ENCODE measurements around the gene ORC3. TPM values are rescaled to one million over a fixed set of nuclear protein-coding genes. Genes with fewer than 3 reads are reported as not detected.

The ORC3 gene
- total and polyA plus RNA-seq, 2 donors (not counting 3 experiments of a cell fraction or from before 2014, with no cell fraction given): 9.2 to 17.9 TPM

DNA sequence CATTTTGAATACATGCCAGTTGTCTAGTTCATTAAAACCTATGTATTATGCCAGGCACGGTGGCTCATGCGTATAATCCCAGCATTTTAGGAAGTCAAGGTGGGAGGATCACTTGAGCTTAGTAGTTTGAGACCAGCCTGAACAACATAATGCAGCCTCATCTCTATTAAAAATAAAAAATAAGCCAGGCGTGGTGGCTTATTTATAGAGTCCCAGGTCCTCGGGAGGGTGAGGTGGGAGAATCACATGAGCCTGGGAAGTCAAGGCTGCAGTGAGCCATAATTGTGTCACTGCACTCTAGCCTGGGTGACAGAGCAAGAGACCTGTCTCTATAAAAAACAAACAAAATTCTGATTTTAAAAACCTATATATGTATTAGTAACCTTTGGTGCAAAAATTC is 27.5 kb downstream of the ORC3 start:
- BruUV-seq (replicated peaks): no TSS peak
- no peaks in the 10 kb centered on the region for H3K27me3 ChIP-seq (ENCODE audit: control insufficient read depth in 2 of 2, insufficient read depth in 2 of 2, low read length in 2 of 2)
- no peak overlapping the region for H3K9ac ChIP-seq (replicated peaks; ENCODE audit: extremely low read depth, insufficient read depth, low read length)
- ChIA-PET POLR2A (no interaction called here), CTCF (interaction anchor here (0.9 to 1.3 kb wide), 4 partner anchors 10 to 30 kb away, joined by 3 to 5 read pairs (median 4); no protein-coding TSS in a partner anchor)
- H2AFZ ChIP-seq (ENCODE audit: low read depth, low read length): no peak overlapping the region
- H3K4me2 ChIP-seq (ENCODE audit: insufficient read depth, low read length): no peak overlapping the region
- no peak for FAIRE-seq
- no peak overlapping the region for H3K4me3 ChIP-seq (replicated peaks in 1 of 3; ENCODE audit: insufficient read depth in 1 of 3, low read depth in 1 of 3, low read length in 3 of 3)
- no peaks in the 10 kb centered on the region for H3K36me3 ChIP-seq (ENCODE audit: control insufficient read depth in 2 of 2, extremely low read depth in 1 of 2, insufficient read depth in 2 of 2, low read length in 2 of 2)
- no peaks in the 10 kb centered on the region for H3K9me1 ChIP-seq (replicated peaks; ENCODE audit: control insufficient read depth, extremely low read depth, insufficient read depth, low read length)
- H3K27ac ChIP-seq (ENCODE audit: insufficient read depth, low read depth, low read length): no peak overlapping the region
- intact Hi-C loops (cut with micrococcal nuclease): no loop called here
- H3K79me2 ChIP-seq (ENCODE audit: control insufficient read depth, insufficient read depth, low read length): no peaks in the 10 kb centered on the region
- dilution Hi-C loops (cut with MboI; ENCODE audit: extremely low pct_ligation_motif_present, low sequenced_read_pairs): no loop called here
- no peak for TF ChIP-seq POLR2AphosphoS5 (IDR thresholded peaks at IDR 0.05; ENCODE audit: insufficient read depth, low read depth, low read length)
- no peak for TF ChIP-seq POLR2A (IDR thresholded peaks at IDR 0.05; ENCODE audit: low read depth, low read length)
- no peak for TF ChIP-seq GATA2 (IDR thresholded peaks at IDR 0.05; ENCODE audit: insufficient read depth, insufficient read length, low read depth, low read length)
- no peaks in the 10 kb centered on the region for H3K9me3 ChIP-seq (replicated peaks; ENCODE audit: control insufficient read depth, insufficient read depth, low read length)
- H3K4me1 ChIP-seq (ENCODE audit: control insufficient read depth, extremely low read depth, insufficient read depth, low read length): no peaks in the 10 kb centered on the region
- H4K20me1 ChIP-seq (replicated peaks; ENCODE audit: control insufficient read depth, extremely low read depth, insufficient read depth, low read length): no peaks in the 10 kb centered on the region
- DNase-seq (ENCODE audit: low read depth, low spot score): no peak

DNA sequence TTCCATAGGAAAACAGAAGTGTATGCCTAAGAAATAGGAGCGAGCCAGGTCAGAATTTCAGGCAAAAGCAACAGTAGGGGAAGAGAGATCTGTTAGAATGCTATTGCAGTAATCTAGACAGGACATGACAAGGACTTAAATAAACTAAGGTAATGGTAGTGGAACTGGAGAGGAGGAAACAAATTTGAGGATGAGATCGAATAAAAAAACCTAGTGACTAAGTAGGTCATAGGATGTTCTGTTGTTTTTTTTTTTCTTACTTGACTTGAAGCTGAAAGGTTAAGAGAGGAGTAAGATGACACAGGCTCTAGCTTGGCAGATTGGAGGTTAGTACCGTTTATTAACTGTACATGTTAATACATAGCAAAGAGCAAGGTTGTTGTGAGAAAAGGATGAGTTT is 28.6 kb downstream of the ORC3 start:
- intact Hi-C loops (cut with micrococcal nuclease) (no loop called here), dilution Hi-C loops (cut with MboI; ENCODE audit: extremely low pct_ligation_motif_present, low sequenced_read_pairs) (no loop called here)
- no peak overlapping the region for H3K4me3 ChIP-seq (replicated peaks in 1 of 3; ENCODE audit: insufficient read depth in 1 of 3, low read depth in 1 of 3, low read length in 3 of 3)
- H3K27ac ChIP-seq (ENCODE audit: insufficient read depth, low read depth, low read length): no peak overlapping the region
- no peak overlapping the region for H3K4me2 ChIP-seq (ENCODE audit: insufficient read depth, low read length)
- H3K79me2 ChIP-seq (ENCODE audit: control insufficient read depth, insufficient read depth, low read length): no peaks in the 10 kb centered on the region
- no peaks in the 10 kb centered on the region for H3K4me1 ChIP-seq (ENCODE audit: control insufficient read depth, extremely low read depth, insufficient read depth, low read length)
- no peaks in the 10 kb centered on the region for H4K20me1 ChIP-seq (replicated peaks; ENCODE audit: control insufficient read depth, extremely low read depth, insufficient read depth, low read length)
- no peaks in the 10 kb centered on the region for H3K9me1 ChIP-seq (replicated peaks; ENCODE audit: control insufficient read depth, extremely low read depth, insufficient read depth, low read length)
- no peak overlapping the region for H2AFZ ChIP-seq (ENCODE audit: low read depth, low read length)
- ChIA-PET CTCF (interaction anchor here (0.6 to 1.3 kb wide), 2 partner anchors 226 to 552 kb away, joined by 3 read pairs; no protein-coding TSS in a partner anchor), POLR2A (no interaction called here)
- H3K9ac ChIP-seq (replicated peaks; ENCODE audit: extremely low read depth, insufficient read depth, low read length): no peak overlapping the region
- H3K36me3 ChIP-seq (ENCODE audit: control insufficient read depth in 2 of 2, extremely low read depth in 1 of 2, insufficient read depth in 2 of 2, low read length in 2 of 2): no peaks in the 10 kb centered on the region
- H3K27me3 ChIP-seq (ENCODE audit: control insufficient read depth in 2 of 2, insufficient read depth in 2 of 2, low read length in 2 of 2): no peaks in the 10 kb centered on the region
- DNase-seq (ENCODE audit: low read depth, low spot score): no peak
- FAIRE-seq: no peak
- TF ChIP-seq MYC (IDR thresholded peaks at IDR 0.05; ENCODE audit: low read depth, low read length): no peak
- TF ChIP-seq JUN (IDR thresholded peaks at IDR 0.05; ENCODE audit: borderline replicate concordance, insufficient read depth, insufficient read length, low read depth): no peak
- TF ChIP-seq, protein P1, sequence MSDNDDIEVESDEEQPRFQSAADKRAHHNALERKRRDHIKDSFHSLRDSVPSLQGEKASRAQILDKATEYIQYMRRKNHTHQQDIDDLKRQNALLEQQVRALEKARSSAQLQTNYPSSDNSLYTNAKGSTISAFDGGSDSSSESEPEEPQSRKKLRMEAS (IDR thresholded peaks at IDR 0.05; ENCODE audit: insufficient read depth, insufficient read length): no peak
- TF ChIP-seq, protein P2, sequence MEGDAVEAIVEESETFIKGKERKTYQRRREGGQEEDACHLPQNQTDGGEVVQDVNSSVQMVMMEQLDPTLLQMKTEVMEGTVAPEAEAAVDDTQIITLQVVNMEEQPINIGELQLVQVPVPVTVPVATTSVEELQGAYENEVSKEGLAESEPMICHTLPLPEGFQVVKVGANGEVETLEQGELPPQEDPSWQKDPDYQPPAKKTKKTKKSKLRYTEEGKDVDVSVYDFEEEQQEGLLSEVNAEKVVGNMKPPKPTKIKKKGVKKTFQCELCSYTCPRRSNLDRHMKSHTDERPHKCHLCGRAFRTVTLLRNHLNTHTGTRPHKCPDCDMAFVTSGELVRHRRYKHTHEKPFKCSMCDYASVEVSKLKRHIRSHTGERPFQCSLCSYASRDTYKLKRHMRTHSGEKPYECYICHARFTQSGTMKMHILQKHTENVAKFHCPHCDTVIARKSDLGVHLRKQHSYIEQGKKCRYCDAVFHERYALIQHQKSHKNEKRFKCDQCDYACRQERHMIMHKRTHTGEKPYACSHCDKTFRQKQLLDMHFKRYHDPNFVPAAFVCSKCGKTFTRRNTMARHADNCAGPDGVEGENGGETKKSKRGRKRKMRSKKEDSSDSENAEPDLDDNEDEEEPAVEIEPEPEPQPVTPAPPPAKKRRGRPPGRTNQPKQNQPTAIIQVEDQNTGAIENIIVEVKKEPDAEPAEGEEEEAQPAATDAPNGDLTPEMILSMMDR (IDR thresholded peaks at IDR 0.05; ENCODE audit: extremely low read depth in 1 of 2, insufficient read depth in 1 of 2, low read depth in 1 of 2, low read length in 2 of 2): no peak
- no peak for TF ChIP-seq POLR2A (IDR thresholded peaks at IDR 0.05; ENCODE audit: low read depth, low read length)
- no peak for TF ChIP-seq FOS (IDR thresholded peaks at IDR 0.05; ENCODE audit: borderline replicate concordance, insufficient read depth, low read length)
- no peak for TF ChIP-seq EZH2 (IDR thresholded peaks at IDR 0.05; ENCODE audit: borderline replicate concordance, low read depth, low read length, severe bottlenecking)
- no peak for TF ChIP-seq GATA2 (IDR thresholded peaks at IDR 0.05; ENCODE audit: insufficient read depth, insufficient read length, low read depth, low read length)
- no peak for TF ChIP-seq POLR2AphosphoS5 (IDR thresholded peaks at IDR 0.05; ENCODE audit: insufficient read depth, low read depth, low read length)
- no peaks in the 10 kb centered on the region for H3K9me3 ChIP-seq (replicated peaks; ENCODE audit: control insufficient read depth, insufficient read depth, low read length)
- BruUV-seq (replicated peaks): no TSS peak
